ENCODE results near the gene CD70.

- TF ChIP-seq POLR2A (IDR thresholded peaks at IDR 0.05) = no peak
- TF ChIP-seq, protein P1, sequence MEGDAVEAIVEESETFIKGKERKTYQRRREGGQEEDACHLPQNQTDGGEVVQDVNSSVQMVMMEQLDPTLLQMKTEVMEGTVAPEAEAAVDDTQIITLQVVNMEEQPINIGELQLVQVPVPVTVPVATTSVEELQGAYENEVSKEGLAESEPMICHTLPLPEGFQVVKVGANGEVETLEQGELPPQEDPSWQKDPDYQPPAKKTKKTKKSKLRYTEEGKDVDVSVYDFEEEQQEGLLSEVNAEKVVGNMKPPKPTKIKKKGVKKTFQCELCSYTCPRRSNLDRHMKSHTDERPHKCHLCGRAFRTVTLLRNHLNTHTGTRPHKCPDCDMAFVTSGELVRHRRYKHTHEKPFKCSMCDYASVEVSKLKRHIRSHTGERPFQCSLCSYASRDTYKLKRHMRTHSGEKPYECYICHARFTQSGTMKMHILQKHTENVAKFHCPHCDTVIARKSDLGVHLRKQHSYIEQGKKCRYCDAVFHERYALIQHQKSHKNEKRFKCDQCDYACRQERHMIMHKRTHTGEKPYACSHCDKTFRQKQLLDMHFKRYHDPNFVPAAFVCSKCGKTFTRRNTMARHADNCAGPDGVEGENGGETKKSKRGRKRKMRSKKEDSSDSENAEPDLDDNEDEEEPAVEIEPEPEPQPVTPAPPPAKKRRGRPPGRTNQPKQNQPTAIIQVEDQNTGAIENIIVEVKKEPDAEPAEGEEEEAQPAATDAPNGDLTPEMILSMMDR (IDR thresholded peaks at IDR 0.05) = no peak
Measured at GRCh38 chr19:6590827-6591319, at the start of gene CD70.
